ENCODE data around the gene PGP. TPM values are rescaled to one million over a fixed set of nuclear protein-coding genes. Genes with fewer than 3 reads are reported as not detected.

The PGP gene
- total RNA-seq, 1 experiment from 2014 or later = 38.3 TPM

- Histone ChIP-seq H3K27ac (ENCODE audit: insufficient read length, low read depth, low read length) (no peak overlapping the region), H3K79me2 (ENCODE audit: insufficient read depth, low read length) (no peaks in the 10 kb centered on the region), H4K91ac (ENCODE audit: insufficient read length, low read depth, low read length) (no peak overlapping the region), H3K4ac (ENCODE audit: low read depth, low read length) (no peak overlapping the region), H3K14ac (ENCODE audit: insufficient read depth, low read length) (no peak overlapping the region), H2AFZ (ENCODE audit: low read length) (no peak overlapping the region), H3K56ac (ENCODE audit: insufficient read length, low read depth, low read length) (no peak overlapping the region), H2BK15ac (ENCODE audit: low read depth, low read length) (no peak overlapping the region), H3K9ac (ENCODE audit: extremely low read depth, insufficient read length, low read length) (no peak overlapping the region), H3K18ac (ENCODE audit: insufficient read length, low read depth, low read length) (no peak overlapping the region), H4K20me1 (ENCODE audit: control insufficient read depth, insufficient read depth, insufficient read length) (no peaks in the 10 kb centered on the region), H4K8ac (replicated peaks; ENCODE audit: insufficient read length, low read depth, low read length) (no peak overlapping the region), H2BK5ac (ENCODE audit: insufficient read length, low read length) (no peak overlapping the region), H3K27me3 (ENCODE audit: insufficient read depth, low read length) (no peaks in the 10 kb centered on the region), H2AK5ac (ENCODE audit: insufficient read length, low read length) (no peak overlapping the region), H2BK120ac (ENCODE audit: low read depth, low read length, poor library complexity, severe bottlenecking) (no peak overlapping the region), H3K23ac (ENCODE audit: insufficient read length, low read depth, low read length) (no peak overlapping the region), H3K4me1 (ENCODE audit: insufficient read depth, low read length) (no peaks in the 10 kb centered on the region), H3K23me2 (ENCODE audit: insufficient read length, low read depth, low read length, poor library complexity, severe bottlenecking) (peaks cover 4% of the 10 kb centered on the region), H3K4me2 (ENCODE audit: insufficient read depth, insufficient read length, low read length) (no peak overlapping the region), H4K5ac (ENCODE audit: insufficient read length, low read depth, low read length) (no peak overlapping the region), H2BK20ac (ENCODE audit: low read depth, low read length, poor library complexity, severe bottlenecking) (no peak overlapping the region), H3K79me1 (ENCODE audit: insufficient read depth, low read depth, low read length, poor library complexity, severe bottlenecking) (no peaks in the 10 kb centered on the region), H2BK12ac (ENCODE audit: insufficient read length, low read depth, low read length) (no peak overlapping the region), H3T11ph (ENCODE audit: low read length) (no peak overlapping the region), H3K9me3 (ENCODE audit: control insufficient read depth, low read depth, low read length) (no peaks in the 10 kb centered on the region)
- no CpG with 5 or more reads among the region's 20 CpGs for WGBS (ENCODE audit: extremely low coverage, insufficient read length, low lambda C conversion rate)
- Mint-ChIP-seq H3K4me1 (peaks cover 3 to 7% of the 10 kb centered on the region in 2 experiments), H3K9me3 (no peaks in the 10 kb centered on the region), H3K27me3 (ENCODE audit: low read depth) (no peaks in the 10 kb centered on the region), H3K36me3 (ENCODE audit: insufficient read depth in 1 of 3, low read depth in 3 of 3) (peaks cover 11 to 43% (median 40%) of the 10 kb centered on the region in 3 experiments), H3K4me3 (peak overlapping the region in 1 of 2 experiments; percentile 40; a peak in 1 of 5 replicates), H3K27ac (0 out of 7 replicates have a peak overlapping the region, but pooled peaks of 1 of the 3 experiments have one; percentile 65)
- no peak for DNase-seq
- no peak for TF ChIP-seq CTCF (conservative IDR thresholded peaks at IDR 0.05)
Observed at GRCh38 chr16:2177561-2177960, 37.1 kb downstream of the PGP start.

All from H9 (cell line).